Stomach (tissue), 9 donors: ENCODE data around the gene FAM89B. TPM values are rescaled to one million over a fixed set of nuclear protein-coding genes. Genes with fewer than 3 reads are reported as not detected.
"Not testable (repeated sequence)": the region's sequence is repeated elsewhere in the genome, so short reads cannot be mapped to it uniquely, and the experiment has no call there.

Source experiments
- DNase-seq, 2 donors: peaks; one replicate each; pipeline versions ENCODE4 v3.0.0 to v3.0.0-alpha.2; 2013 to 2019
- H3K27ac ChIP-seq, 5 donors: fragments of 200-600 bp in 4 of 5; sonication (generic) in 4 of 5; one replicate each; pipeline ENCODE4 v1.5.1; 2013 to 2019; ENCODE audit warnings: mild to moderate bottlenecking in 1 of 5, moderate library complexity in 1 of 5
- H3K27me3 ChIP-seq, 3 donors: fragments of 200-600 bp; sonication (generic); one replicate each; pipeline ENCODE4 v1.5.1; 2017 to 2019; ENCODE audit warnings: mixed run types in 1 of 3
- H3K36me3 ChIP-seq, 4 donors: fragments of 200-600 bp; sonication (generic); 1 replicate in 3 of 4; 2 replicates in 1 of 4; pipeline ENCODE4 v1.5.1; 2016 to 2019
- H3K4me1 ChIP-seq, 4 donors: fragments of 200-600 bp; sonication (generic); one replicate each; pipeline ENCODE4 v1.5.1; 2016 to 2019
- H3K4me3 ChIP-seq, 4 donors: fragments of 200-600 bp; sonication (generic) in 3 of 4; one replicate each; pipeline ENCODE4 v1.5.1; 2016 to 2019; ENCODE audit warnings: mild to moderate bottlenecking in 1 of 4
- H3K9me3 ChIP-seq, 4 donors: fragments of 200-600 bp; sonication (generic); one replicate each; pipeline ENCODE4 v1.5.1; 2016 to 2019
- EP300 ChIP-seq: sonication (generic); formaldehyde crosslinking; IDR thresholded peaks from one replicate; pipeline ENCODE4 v1.6.1; 2017; ENCODE audit warnings: antibody characterized with exemption
- POLR2A ChIP-seq, 4 donors: fragments of 450-650 bp; IDR thresholded peaks; one replicate each; pipeline ENCODE4 v1.6.1; 2016; ENCODE audit warnings: antibody characterized with exemption in 4 of 4, control low read depth in 2 of 4, mild to moderate bottlenecking in 1 of 4, moderate library complexity in 1 of 4
- POLR2AphosphoS5 ChIP-seq, 3 donors: sonication (generic); formaldehyde crosslinking; IDR thresholded peaks; one replicate each; pipeline ENCODE4 v1.6.1; 2016; ENCODE audit warnings: antibody characterized with exemption in 3 of 3
- WGBS, 5 donors: extraction: QIAGEN DNeasy Blood & Tissue Kit in 3 of 5; methylation state at CpG; one replicate each; pipeline versions ENCODE4 v1.1.5 to v1.1.7; 2013 to 2018; 5-methylcytosine and 5-hydroxymethylcytosine counted together
- intact Hi-C: fragments of 100-400 bp; cut with DNase I; formaldehyde crosslinking; loops from one replicate; pipeline ENCODE4 v1.15.1; 2023; ENCODE audit warnings: low total_unique reads
- polyA plus RNA-seq, 3 donors: library from polyadenylated mRNA; stranded (reverse); fragments of 200-250 nt; gene quantifications; one replicate each; pipeline ENCODE4 v1.2.3, GENCODE V29; 2013
- total RNA-seq, 5 donors: library from RNA; depleted of rRNA; stranded (reverse); fragments of >200 nt; gene quantifications; one replicate each; pipeline versions ENCODE4 v1.1.0 to v1.2.3, GENCODE V29; 2014 to 2016
- TF ChIP-seq, protein P1 (sequence below), 7 experiments: fragments of 450-650 bp in 4 of 7; fragments of 200-600 bp in 3 of 7; sonication (generic) in 3 of 7; IDR thresholded peaks; one replicate each; pipeline ENCODE4 v1.5.1; 2016 to 2019; ENCODE audit warnings: antibody characterized with exemption in 7 of 7, control low read depth in 2 of 7, mild to moderate bottlenecking in 1 of 7
- donor health status: healthy with polysubstance abuse.
- donor health status: Bipolar disorder and iron deficiency.
- donor health status: healthy.

FAM89B gene
- total and polyA plus RNA-seq, 8 donors: 3.9 to 68.2 (median 56.8) TPM

DNA sequence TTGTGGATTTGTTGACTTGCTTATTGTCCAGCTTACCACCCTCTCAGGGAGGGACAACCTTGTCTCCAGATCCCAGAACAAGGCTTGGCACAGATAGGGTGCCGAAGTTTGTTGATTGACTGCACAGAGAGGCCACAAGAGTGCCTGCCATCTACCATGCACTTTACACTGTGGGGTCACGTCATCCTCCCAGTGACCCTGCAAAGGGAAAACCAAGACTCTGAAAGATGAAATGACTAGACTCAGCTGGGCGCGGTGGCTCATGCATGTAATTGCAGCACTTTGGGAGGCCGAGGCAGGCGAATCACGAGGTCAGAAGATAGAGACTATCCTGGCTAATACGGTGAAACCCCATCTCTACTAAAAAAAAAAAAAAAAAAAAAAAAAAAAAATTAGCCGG lies 9.6 kb upstream of the FAM89B start:
- no peaks in the 10 kb centered on the region for H3K9me3 ChIP-seq
- peaks cover 26 to 62% (median 40%) of the 10 kb centered on the region in 4 donors for H3K4me1 ChIP-seq
- intact Hi-C loops: no loop called here
- no peak overlapping the region for H3K4me3 ChIP-seq
- peaks cover 0 to 8% (median 0%) of the 10 kb centered on the region in 3 donors for H3K27me3 ChIP-seq
- 77 to 90% (median 87%) methylated on average over 8 to 9 of the region's 9 CpGs for WGBS, 5 donors
- no peak overlapping the region for H3K27ac ChIP-seq
- H3K36me3 ChIP-seq: peaks cover 0 to 7% (median 2%) of the 10 kb centered on the region in 4 donors
- TF ChIP-seq POLR2AphosphoS5 (IDR thresholded peaks at IDR 0.05) (no peak), EP300 (no peak), POLR2A (IDR thresholded peaks at IDR 0.05) (no peak)
- TF ChIP-seq, protein P1, sequence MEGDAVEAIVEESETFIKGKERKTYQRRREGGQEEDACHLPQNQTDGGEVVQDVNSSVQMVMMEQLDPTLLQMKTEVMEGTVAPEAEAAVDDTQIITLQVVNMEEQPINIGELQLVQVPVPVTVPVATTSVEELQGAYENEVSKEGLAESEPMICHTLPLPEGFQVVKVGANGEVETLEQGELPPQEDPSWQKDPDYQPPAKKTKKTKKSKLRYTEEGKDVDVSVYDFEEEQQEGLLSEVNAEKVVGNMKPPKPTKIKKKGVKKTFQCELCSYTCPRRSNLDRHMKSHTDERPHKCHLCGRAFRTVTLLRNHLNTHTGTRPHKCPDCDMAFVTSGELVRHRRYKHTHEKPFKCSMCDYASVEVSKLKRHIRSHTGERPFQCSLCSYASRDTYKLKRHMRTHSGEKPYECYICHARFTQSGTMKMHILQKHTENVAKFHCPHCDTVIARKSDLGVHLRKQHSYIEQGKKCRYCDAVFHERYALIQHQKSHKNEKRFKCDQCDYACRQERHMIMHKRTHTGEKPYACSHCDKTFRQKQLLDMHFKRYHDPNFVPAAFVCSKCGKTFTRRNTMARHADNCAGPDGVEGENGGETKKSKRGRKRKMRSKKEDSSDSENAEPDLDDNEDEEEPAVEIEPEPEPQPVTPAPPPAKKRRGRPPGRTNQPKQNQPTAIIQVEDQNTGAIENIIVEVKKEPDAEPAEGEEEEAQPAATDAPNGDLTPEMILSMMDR (IDR thresholded peaks at IDR 0.05): no peak
- no peak for DNase-seq

DNA sequence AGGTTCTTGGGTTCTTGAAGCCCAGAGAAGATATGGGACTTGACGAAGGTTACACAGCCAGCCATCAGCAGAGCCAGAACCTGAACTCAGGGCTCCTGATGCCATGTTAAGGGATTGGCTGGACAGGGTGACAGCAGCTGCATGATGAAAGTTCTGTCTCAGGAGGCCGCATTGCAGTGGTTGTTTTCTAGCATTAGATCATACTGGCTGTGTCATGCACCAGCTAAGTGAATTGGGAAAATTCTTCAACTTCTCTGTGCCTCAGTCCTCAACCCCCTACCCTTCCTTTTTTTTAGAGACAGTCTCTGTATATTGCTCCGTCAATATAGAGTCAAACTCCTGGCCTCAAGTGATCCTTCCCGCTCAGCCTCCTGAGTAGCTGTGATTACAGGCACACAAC lies 8.7 kb upstream of the FAM89B start:
- Histone ChIP-seq H3K27me3 (peaks cover 0 to 7% (median 0%) of the 10 kb centered on the region in 3 donors), H3K4me1 (peaks cover 32 to 67% (median 44%) of the 10 kb centered on the region in 4 donors), H3K9me3 (no peaks in the 10 kb centered on the region), H3K4me3 (no peak overlapping the region), H3K36me3 (peaks cover 0 to 12% (median 3%) of the 10 kb centered on the region in 4 donors), H3K27ac (peak overlapping the region in 1 of 5 donors; percentile 13)
- WGBS, 5 donors: 91 to 98% (median 94%) methylated on average over 4 of the region's 4 CpGs
- TF ChIP-seq EP300 (no peak), POLR2AphosphoS5 (IDR thresholded peaks at IDR 0.05) (no peak), POLR2A (IDR thresholded peaks at IDR 0.05) (no peak)
- TF ChIP-seq, protein P1 (IDR thresholded peaks at IDR 0.05): no peak
- no peak for DNase-seq
- intact Hi-C loops: no loop called here

DNA sequence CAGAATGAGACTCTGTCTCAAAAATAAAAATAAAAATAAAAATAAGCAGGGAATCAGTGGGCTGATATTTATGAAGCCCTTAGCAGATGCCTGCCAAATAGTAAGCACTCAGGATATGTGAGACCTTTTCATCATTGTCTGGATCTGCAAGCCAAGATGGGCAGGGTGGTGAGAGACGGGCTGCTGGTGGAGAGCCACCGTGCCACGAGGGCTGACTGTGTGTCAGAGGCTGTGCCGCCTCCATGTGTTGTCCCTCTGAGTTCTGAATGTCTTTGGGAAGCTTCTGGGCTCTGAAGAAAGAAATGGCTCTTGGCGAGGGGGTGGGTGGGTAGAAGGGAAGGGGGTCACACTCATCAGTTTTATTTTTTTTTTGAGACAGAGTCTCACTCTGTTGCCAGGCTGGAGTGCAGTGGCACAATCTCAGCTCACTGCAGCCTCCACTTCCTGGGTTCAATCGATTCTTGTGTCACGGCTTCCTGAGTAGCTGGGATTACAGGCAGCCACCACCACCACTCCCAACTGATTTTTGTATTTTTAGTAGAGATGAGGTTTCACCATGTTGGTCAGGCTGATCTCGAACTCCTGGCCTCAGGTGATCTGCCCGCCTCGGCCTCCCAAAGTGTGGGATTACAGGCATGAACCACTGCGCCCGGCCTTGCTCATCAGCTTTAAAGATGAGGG lies 7.3 kb upstream of the FAM89B start:
- H3K9me3 ChIP-seq, H3K27me3 ChIP-seq, DNase-seq, intact Hi-C loops, H3K4me3 ChIP-seq: not testable (repeated sequence)
- Histone ChIP-seq H3K4me1 (peaks cover 28 to 64% (median 41%) of the 10 kb centered on the region in 4 donors), H3K36me3 (peaks cover 0 to 12% (median 3%) of the 10 kb centered on the region in 4 donors), H3K27ac (peak overlapping the region in 4 of 5 donors; percentile 36 to 64 (median 51))
- WGBS, 5 donors: 81 to 90% (median 83%) methylated on average over 12 of the region's 12 CpGs

DNA sequence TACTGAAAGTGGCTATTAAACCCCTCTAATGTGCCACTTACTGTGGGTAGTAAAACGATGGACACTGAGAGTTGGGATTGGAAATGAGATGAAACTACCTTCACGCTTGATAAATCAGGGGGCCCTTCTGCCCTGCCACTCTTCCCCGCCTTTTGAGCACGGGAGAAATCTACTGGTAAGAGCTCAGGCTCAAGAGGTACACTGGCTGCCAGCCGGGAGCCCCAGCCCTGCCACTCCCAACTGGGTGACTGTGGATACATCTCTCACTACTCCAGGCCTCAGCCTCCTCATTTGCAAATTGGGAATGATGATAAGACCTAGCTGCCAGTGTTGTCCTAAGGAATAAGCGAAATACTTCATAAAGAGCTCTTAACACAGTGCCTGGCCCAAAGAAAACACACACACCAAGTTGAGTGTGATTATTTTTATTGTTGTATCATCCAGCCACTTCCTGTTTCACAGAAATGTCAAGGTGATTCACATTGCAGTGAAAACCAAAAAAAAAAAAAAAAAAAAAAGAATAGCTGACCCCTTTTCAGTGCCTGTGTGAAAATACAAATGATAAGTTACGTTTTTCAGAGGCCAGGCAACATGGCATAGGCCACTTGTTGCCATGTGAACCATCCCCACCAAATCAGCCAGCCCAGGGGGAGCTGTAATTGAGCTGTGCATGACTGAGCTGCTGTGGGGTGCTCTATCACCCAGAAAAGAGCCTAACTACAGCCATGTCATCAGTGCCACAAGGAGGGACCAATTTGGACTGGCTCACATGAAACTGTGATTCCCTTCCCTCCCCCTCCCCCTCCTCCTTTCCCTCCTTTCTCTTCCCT lies 6.5 kb upstream of the FAM89B start:
- no peaks in the 10 kb centered on the region for H3K9me3 ChIP-seq
- no peak for DNase-seq
- peak overlapping the region in 4 of 5 donors; percentile 36 to 64 (median 51) for H3K27ac ChIP-seq
- intact Hi-C loops: no loop called here
- no peaks in the 10 kb centered on the region for H3K27me3 ChIP-seq
- H3K4me1 ChIP-seq: peaks cover 23 to 60% (median 38%) of the 10 kb centered on the region in 4 donors
- no peak overlapping the region for H3K4me3 ChIP-seq
- H3K36me3 ChIP-seq: peaks cover 0 to 12% (median 3%) of the 10 kb centered on the region in 4 donors
- 68 to 73% (median 73%) methylated on average over 7 of the region's 7 CpGs for WGBS, 5 donors
- TF ChIP-seq POLR2AphosphoS5 (IDR thresholded peaks at IDR 0.05) (no peak), EP300 (no peak), POLR2A (IDR thresholded peaks at IDR 0.05) (no peak)
- TF ChIP-seq, protein P1 (IDR thresholded peaks at IDR 0.05): no peak
